Measurements from ENCODE around the gene PRCC.

DNA sequence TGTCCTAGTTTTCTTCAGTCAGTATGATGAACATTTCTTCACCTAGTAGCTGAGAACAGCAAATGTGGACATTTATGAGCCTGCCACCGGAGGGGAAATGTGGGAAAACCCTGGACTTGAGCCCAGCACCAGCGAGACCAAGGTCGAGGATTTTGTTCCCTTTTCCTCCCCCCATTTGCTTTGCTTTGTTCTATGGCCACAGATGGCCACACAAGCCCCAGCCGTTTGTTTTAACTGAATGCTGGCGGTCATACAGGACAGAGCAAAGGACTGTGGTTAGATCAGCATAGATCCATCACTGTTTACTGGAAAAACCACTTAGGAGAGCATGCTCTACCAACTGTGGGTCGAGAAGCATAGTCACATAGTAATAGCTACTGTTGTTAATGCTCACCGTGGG is 28.5 kb downstream of the PRCC start:
- TF ChIP-seq CTCF (IDR thresholded peaks at IDR 0.05) (no peak), POLR2A (IDR thresholded peaks at IDR 0.05) (no peak), EP300 (IDR thresholded peaks at IDR 0.05) (no peak)
